Measurements from ENCODE around the gene MAST4.

The MAST4 gene

DNA sequence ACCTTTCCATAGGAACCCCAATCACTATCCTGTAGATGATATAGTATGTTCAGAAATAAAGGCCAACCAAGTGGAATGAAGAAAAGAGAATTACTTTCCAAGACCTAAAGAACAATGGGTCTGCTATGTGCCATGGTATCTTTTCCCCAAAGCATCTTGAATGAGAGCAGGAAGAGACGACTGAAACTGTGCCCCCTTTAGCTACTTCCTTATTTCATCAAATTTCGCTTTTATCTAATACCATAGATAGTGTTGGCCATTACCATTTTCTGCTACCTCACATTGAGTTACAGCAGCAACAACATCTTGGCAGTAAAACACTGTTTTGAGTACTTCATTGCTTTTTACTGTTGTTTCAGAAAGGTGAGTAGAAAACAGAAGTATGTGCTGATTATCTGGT, 333.8 kb downstream of the MAST4 start:
- TF ChIP-seq, protein P1, sequence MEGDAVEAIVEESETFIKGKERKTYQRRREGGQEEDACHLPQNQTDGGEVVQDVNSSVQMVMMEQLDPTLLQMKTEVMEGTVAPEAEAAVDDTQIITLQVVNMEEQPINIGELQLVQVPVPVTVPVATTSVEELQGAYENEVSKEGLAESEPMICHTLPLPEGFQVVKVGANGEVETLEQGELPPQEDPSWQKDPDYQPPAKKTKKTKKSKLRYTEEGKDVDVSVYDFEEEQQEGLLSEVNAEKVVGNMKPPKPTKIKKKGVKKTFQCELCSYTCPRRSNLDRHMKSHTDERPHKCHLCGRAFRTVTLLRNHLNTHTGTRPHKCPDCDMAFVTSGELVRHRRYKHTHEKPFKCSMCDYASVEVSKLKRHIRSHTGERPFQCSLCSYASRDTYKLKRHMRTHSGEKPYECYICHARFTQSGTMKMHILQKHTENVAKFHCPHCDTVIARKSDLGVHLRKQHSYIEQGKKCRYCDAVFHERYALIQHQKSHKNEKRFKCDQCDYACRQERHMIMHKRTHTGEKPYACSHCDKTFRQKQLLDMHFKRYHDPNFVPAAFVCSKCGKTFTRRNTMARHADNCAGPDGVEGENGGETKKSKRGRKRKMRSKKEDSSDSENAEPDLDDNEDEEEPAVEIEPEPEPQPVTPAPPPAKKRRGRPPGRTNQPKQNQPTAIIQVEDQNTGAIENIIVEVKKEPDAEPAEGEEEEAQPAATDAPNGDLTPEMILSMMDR (IDR thresholded peaks at IDR 0.05; ENCODE audit: low read depth, low read length): no peak

DNA sequence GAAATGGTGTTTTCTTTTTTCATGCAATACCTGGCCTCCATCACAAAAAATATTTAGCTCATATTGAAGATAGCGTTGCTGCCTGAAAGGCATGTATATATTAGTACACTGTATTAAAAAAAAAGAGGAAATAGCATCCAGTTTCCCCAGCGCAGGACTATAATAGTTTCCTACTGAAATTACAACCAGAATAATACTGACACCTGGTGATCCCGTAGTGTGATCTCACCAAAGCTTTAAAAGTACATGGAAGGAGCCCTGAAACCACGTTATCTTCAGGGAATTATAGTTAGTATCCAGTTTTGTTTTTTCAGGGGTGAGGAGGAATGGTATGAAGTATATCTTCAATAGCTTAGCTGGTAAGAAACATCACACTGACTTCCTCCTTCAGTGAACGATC, 335.5 kb downstream of the MAST4 start:
- TF ChIP-seq, protein P1 (IDR thresholded peaks at IDR 0.05; ENCODE audit: low read depth, low read length): no peak
- no peak overlapping the region for H3K4me3 ChIP-seq (ENCODE audit: low read depth, low read length)

More for the DNA sequence above, 333.8 kb downstream of the MAST4 start:
- H3K4me3 ChIP-seq (ENCODE audit: low read depth, low read length): no peak overlapping the region

DNA sequence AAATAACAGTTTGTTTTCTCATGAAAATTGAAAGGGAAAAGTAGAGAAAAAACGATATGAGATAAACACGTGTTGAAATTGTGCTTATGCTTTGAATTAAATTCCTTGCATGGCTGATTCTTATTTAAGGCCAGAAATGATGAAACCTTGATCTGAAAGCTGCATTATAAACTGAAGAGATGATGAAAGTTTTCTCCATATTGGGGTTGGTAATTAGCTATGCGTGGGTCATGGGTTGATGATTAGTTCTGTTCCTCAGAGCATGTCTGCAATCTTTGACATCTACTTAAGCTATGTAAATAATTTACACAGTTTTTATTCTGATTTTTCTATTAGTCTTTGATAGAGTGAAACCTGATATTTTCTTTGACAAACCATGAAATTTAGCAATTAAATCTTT, 336.3 kb downstream of the MAST4 start:
- no peak overlapping the region for H3K4me3 ChIP-seq (ENCODE audit: low read depth, low read length)
- TF ChIP-seq, protein P1 (IDR thresholded peaks at IDR 0.05; ENCODE audit: low read depth, low read length): no peak

DNA sequence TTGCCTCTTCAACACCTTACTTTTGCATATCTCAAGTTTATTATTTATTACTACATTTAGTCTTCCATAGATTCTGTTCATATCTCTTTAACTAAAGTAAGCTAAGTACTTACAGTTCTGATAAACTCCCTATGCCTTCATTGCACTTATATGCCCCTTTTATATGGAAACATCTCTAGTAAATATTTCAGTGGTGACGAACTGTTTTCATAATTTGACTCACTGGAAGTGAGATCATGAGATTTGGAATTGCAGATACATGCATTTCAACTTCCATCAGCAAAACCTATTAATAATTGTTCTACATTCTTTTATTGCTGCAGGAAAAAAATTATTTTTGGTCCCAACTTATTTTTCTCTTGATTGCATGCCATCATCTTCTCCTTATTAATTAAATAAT, 336.9 kb downstream of the MAST4 start:
- no peak overlapping the region for H3K4me3 ChIP-seq (ENCODE audit: low read depth, low read length)
- TF ChIP-seq, protein P1 (IDR thresholded peaks at IDR 0.05; ENCODE audit: low read depth, low read length): no peak

DNA sequence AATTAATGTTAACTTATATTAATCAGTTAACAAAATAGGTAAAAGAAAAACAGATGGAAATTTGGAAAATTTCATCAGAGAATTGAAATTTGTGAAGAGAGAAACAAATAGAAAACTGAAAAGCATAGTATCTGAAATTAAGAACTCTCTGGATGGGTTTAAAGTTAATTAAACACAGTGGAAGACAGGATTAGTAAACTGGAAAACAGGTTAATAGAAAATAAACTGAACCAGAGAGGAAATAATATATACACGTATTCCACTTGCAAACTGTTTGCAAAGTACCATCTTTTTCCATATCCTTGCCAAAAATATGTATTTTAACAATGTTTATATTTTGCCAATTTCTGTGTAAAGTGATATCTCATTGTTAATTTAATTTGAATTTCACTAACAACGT, 342.9 kb downstream of the MAST4 start:
- no peak overlapping the region for H3K4me3 ChIP-seq (ENCODE audit: low read depth, low read length)
- TF ChIP-seq, protein P1 (IDR thresholded peaks at IDR 0.05; ENCODE audit: low read depth, low read length): no peak

DNA sequence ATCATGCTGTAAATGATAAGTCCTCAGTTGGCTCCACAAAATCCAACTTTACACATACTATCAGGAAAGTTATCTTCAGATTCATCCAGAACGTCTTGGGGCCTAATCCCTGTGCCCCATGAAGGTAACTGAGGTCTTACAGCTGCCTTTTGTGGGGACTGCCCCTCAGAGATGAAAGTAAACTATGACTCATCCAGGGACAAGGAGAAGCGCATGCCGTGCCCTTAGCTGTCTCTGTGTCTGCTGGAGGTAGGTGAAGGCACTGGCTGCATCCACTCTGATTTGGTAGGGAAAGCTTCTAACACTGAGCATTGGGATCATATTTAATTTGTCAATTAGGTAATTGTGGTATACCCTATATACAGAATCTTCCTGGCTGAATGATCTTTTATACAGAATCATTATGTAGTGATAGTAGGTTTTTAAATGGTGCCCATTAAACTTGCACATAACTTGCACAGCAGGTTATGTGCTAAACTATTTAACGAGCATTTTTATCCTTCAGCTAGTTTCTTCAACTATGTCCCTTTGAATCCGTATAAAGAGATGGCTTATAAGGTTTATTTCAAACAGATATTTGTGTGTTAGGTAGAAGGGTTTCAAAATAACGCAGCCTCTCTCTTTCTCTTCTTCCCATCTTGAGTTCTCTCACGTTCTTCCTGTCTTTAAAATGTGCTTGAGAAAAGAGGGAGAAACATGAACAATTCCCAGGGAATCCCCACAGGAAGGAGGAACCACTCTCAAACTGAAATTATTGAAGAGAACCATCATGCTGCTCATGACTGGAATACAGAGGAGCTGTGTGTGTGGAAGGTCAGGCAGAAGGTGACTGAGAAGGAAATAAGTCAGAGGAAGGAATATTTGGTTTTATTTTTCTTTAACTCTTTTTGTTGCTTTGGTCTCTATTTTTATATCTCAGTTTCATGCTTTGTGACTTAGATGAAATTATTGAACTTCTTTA, 349.5 kb downstream of the MAST4 start:
- TF ChIP-seq, protein P1 (IDR thresholded peaks at IDR 0.05; ENCODE audit: low read depth, low read length): no peak
- H3K4me3 ChIP-seq (ENCODE audit: low read depth, low read length): no peak overlapping the region

DNA sequence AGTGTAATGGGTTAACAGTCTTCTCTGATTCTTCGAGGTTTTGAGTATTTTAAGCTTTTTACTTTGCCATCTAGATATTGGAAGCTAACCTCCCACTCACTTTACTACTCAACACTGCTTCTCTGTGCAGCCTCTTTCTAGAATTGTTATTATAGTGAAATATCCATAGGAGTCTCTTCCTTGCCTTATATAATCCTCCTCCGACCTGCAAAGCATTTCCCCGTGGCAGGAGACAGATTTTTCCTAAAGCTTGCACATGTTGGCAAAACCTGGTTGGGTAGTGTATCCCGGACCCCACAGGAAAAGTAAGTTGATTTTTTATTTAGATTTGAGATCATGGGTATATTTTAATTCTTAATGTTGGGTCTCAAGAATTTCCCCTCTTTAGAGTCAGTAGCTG, 351.3 kb downstream of the MAST4 start:
- no peak overlapping the region for H3K4me3 ChIP-seq (ENCODE audit: low read depth, low read length)
- TF ChIP-seq, protein P1 (IDR thresholded peaks at IDR 0.05; ENCODE audit: low read depth, low read length): no peak

All from WI38 (cell line).